Endodermal cell (in vitro differentiated cells): ENCODE results near the gene VAV1. TPM values are rescaled to one million over a fixed set of nuclear protein-coding genes. Genes with fewer than 3 reads are reported as not detected.

ENCODE experiments used
- DNase-seq: peaks from one replicate; pipeline ENCODE4 v3.0.0-alpha.2; 2017
- H3K27ac ChIP-seq: 2 replicates; pipeline ENCODE4 v1.5.1; 2013; ENCODE audit warnings: mild to moderate bottlenecking, low read depth, low read length, moderate library complexity
- H3K27me3 ChIP-seq: 2 replicates; pipeline ENCODE4 v1.6.1; 2013; ENCODE audit warnings: mild to moderate bottlenecking, low read length, moderate library complexity; ENCODE audit not compliant: insufficient read depth, control insufficient read depth, poor library complexity, severe bottlenecking
- H3K36me3 ChIP-seq: 2 replicates; pipeline ENCODE4 v1.7.0; 2013; ENCODE audit warnings: mild to moderate bottlenecking, low read length, moderate library complexity; ENCODE audit not compliant: control insufficient read depth, insufficient read depth
- H3K4me1 ChIP-seq: one replicate; pipeline ENCODE4 v1.7.0; 2013; ENCODE audit warnings: low read length; ENCODE audit not compliant: control insufficient read depth, insufficient read depth
- H3K4me3 ChIP-seq: 2 replicates; pipeline ENCODE4 v1.5.1; 2013; ENCODE audit warnings: mild to moderate bottlenecking, low read length, moderate library complexity
- H3K9ac ChIP-seq: 2 replicates; pipeline ENCODE4 v1.6.1; 2013; ENCODE audit warnings: mild to moderate bottlenecking, low read length, moderate library complexity; ENCODE audit not compliant: poor library complexity, severe bottlenecking; ENCODE audit errors: extremely low read depth
- H3K9me3 ChIP-seq: 2 replicates; pipeline ENCODE4 v1.6.1; 2013; ENCODE audit warnings: mild to moderate bottlenecking, low read length, moderate library complexity; ENCODE audit not compliant: control insufficient read depth
- H3K27ac Mint-ChIP-seq: 2 replicates; pipeline ENCODE4 v1.8.0; 2020; ENCODE audit warnings: mixed read lengths
- H3K27me3 Mint-ChIP-seq: 2 replicates; pipeline ENCODE4 v1.8.0; 2021; ENCODE audit warnings: mild to moderate bottlenecking, mixed read lengths; ENCODE audit not compliant: insufficient read depth
- H3K36me3 Mint-ChIP-seq: 2 replicates; pipeline ENCODE4 v1.8.0; 2020; ENCODE audit warnings: low read depth, mixed read lengths
- H3K4me1 Mint-ChIP-seq: 2 replicates; pipeline ENCODE4 v1.8.0; 2020; ENCODE audit warnings: mixed read lengths
- H3K4me3 Mint-ChIP-seq: 2 replicates; pipeline ENCODE4 v1.8.0; 2020; ENCODE audit warnings: mild to moderate bottlenecking, moderate library complexity, mixed read lengths
- H3K9me3 Mint-ChIP-seq: 2 replicates; pipeline ENCODE4 v1.8.0; 2020; ENCODE audit warnings: mild to moderate bottlenecking, mixed read lengths
- CTCF ChIP-seq: fragments of 200-600 bp; sonication (generic); conservative IDR thresholded peaks from 2 replicates; pipeline ENCODE4 v1.5.0; 2021; ENCODE audit warnings: antibody characterized with exemption, mild to moderate bottlenecking
- WGBS, 2 experiments: methylation state at CpG; one replicate each; pipeline versions ENCODE4 v1.1.5 to v1.1.7; 2013; ENCODE audit warnings: missing lambda C conversion rate in 2 of 2, mixed read lengths in 1 of 2; ENCODE audit not compliant: insufficient coverage in 1 of 2, insufficient read length in 1 of 2; 5-methylcytosine and 5-hydroxymethylcytosine counted together
- total RNA-seq, 2 donors: library from RNA; stranded (reverse); fragmentation: NEBNext Ultra II Directional in 1 of 2; extraction: Animal tissue kit (Norgen Biotek cat#: 25700) in 1 of 2; gene quantifications; 2 replicates in 1 of 2; 3 replicates in 1 of 2; pipeline ENCODE4 v1.2.1, GENCODE V29; 2021

Gene VAV1
- total RNA-seq, 2 donors from 2014 or later: not detected

- WGBS, 2 experiments: 53 to 62% methylated on average over 3 to 4 of the region's 4 CpGs
- Mint-ChIP-seq H3K27me3 (peaks cover 7% of the 10 kb centered on the region), H3K27ac (no peak overlapping the region), H3K4me1 (no peaks in the 10 kb centered on the region), H3K36me3 (no peaks in the 10 kb centered on the region), H3K9me3 (peaks cover 36% of the 10 kb centered on the region), H3K4me3 (no peak overlapping the region)
- H3K27me3 ChIP-seq: no peaks in the 10 kb centered on the region
- no peak overlapping the region for H3K4me3 ChIP-seq
- H3K9me3 ChIP-seq: peaks cover 46% of the 10 kb centered on the region
- H3K27ac ChIP-seq: no peak overlapping the region
- no peaks in the 10 kb centered on the region for H3K4me1 ChIP-seq
- H3K9ac ChIP-seq: no peak overlapping the region
- TF ChIP-seq CTCF: no peak
- no peaks in the 10 kb centered on the region for H3K36me3 ChIP-seq
- DNase-seq: no peak
Measured at GRCh38 chr19:6809262-6809661, 36.8 kb downstream of the VAV1 start.

GRCh38 chr19:6811378-6811777, 38.9 kb downstream of the VAV1 start:
- Histone ChIP-seq H3K27ac (no peak overlapping the region), H3K36me3 (no peaks in the 10 kb centered on the region), H3K4me3 (no peak overlapping the region), H3K4me1 (no peaks in the 10 kb centered on the region), H3K27me3 (no peaks in the 10 kb centered on the region), H3K9ac (no peak overlapping the region), H3K9me3 (peaks cover 57% of the 10 kb centered on the region)
- Mint-ChIP-seq H3K9me3 (peaks cover 39% of the 10 kb centered on the region), H3K4me1 (no peaks in the 10 kb centered on the region), H3K27ac (no peak overlapping the region), H3K36me3 (no peaks in the 10 kb centered on the region), H3K27me3 (peaks cover 12% of the 10 kb centered on the region), H3K4me3 (no peak overlapping the region)
- no peak for DNase-seq
- 68 to 77% methylated on average over 3 of the region's 3 CpGs for WGBS, 2 experiments
- TF ChIP-seq CTCF: no peak

- Mint-ChIP-seq H3K27me3 (peaks cover 14% of the 10 kb centered on the region), H3K36me3 (no peaks in the 10 kb centered on the region), H3K4me1 (no peaks in the 10 kb centered on the region), H3K9me3 (peaks cover 41% of the 10 kb centered on the region), H3K4me3 (no peak overlapping the region), H3K27ac (no peak overlapping the region)
- H3K27me3 ChIP-seq: no peaks in the 10 kb centered on the region
- no peak for TF ChIP-seq CTCF
- H3K9ac ChIP-seq: no peak overlapping the region
- peak; percentile 59 for DNase-seq
- H3K4me1 ChIP-seq: no peaks in the 10 kb centered on the region
- no peaks in the 10 kb centered on the region for H3K36me3 ChIP-seq
- 24 to 43% methylated on average over 2 of the region's 2 CpGs for WGBS, 2 experiments
- no peak overlapping the region for H3K27ac ChIP-seq
- peaks cover 57% of the 10 kb centered on the region for H3K9me3 ChIP-seq
- no peak overlapping the region for H3K4me3 ChIP-seq
Measured at GRCh38 chr19:6811906-6812305, 39.4 kb downstream of the VAV1 start.
